OCI-M2 (cell line): ENCODE data around the gene COL19A1.
"Not testable (repeated sequence)": the region's sequence is repeated elsewhere in the genome, so short reads cannot be mapped to it uniquely, and the experiment has no call there.

Experiments
- DNase-seq: peaks from one replicate; lab custom pipeline; 2025; ENCODE audit not compliant: unreplicated experiment; lab: John Stamatoyannopoulos, UW

COL19A1 gene

DNA sequence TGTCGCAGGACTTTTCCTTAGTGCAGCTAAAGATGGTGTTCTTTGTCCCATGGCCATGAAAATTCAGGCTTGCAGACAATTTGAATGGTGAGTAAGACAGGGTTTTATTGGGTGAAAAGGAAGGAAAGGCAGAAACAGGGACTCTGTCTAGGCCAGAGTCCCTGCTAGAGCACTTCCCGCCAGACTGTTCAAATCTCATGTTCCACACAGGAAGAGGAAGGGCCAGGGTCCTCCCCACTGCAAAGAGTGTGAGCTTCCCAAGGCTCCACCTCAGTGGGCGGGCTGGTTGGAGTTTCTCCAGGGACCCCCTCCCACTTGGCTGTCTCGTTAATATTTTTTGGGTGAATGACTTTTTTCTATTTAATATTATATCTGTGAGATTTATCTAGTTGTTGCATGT lies 29.0 kb downstream of the COL19A1 start:
- no peak for DNase-seq

- no peak for DNase-seq
These were observed 34.5 kb downstream of the COL19A1 start for GRCh38 chr6:69900869-69901268.

GRCh38 chr6:69901361-69901760 lies 35.0 kb downstream of the COL19A1 start:
- DNase-seq = no peak

GRCh38 chr6:69907981-69908498 lies 41.7 kb downstream of the COL19A1 start:
- no peak for DNase-seq

DNA sequence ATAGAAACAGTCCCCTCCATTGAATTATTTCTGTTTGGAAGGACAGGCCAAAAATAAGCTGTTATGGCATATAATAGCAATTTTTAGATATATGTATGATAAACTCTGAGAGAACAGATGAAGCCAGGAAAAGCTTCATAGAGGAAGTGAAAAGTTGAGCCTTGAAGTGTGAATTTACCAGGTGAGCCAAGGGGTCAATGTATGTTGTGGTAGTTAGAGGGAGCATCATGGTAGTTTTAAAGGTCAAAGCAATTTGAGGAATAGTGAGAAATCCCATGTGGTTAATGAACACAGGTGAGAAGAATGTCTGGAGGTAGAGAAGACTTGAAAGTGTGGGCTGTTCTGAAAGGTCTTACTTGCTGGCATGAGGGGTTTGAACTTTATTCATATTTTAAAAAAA lies 47.0 kb downstream of the COL19A1 start:
- no peak for DNase-seq

DNA sequence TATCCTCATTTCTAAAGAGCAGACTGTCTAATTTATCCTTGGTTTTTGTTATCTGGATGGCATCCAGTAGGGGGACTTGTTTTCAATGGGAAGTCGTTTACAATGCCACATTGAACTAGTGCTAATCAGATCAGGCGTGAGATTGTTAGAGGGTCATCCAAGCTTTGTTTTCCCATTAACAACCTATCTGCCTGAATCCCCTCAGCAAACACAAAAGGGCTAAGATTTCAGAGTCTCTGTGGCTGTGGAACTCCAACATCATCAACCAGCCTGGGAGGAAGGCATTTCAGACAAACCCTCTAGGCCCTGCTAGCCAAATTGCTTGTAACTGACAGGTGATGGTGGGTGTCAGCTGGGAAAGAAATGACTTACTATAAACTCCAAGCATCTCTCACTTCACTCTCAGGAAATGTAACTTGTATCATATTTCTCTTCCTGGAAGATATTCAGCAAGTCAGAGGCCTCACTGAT lies 47.7 kb downstream of the COL19A1 start:
- no peak for DNase-seq

GRCh38 chr6:69915346-69915745 lies 49.0 kb downstream of the COL19A1 start:
- no peak for DNase-seq

GRCh38 chr6:69917834-69918233 lies 51.5 kb downstream of the COL19A1 start:
- no peak for DNase-seq

- DNase-seq = no peak
These were observed 52.6 kb downstream of the COL19A1 start for GRCh38 chr6:69918813-69919475.

- DNase-seq = not testable (repeated sequence)
These were observed 54.7 kb downstream of the COL19A1 start for GRCh38 chr6:69921066-69921465.

DNA sequence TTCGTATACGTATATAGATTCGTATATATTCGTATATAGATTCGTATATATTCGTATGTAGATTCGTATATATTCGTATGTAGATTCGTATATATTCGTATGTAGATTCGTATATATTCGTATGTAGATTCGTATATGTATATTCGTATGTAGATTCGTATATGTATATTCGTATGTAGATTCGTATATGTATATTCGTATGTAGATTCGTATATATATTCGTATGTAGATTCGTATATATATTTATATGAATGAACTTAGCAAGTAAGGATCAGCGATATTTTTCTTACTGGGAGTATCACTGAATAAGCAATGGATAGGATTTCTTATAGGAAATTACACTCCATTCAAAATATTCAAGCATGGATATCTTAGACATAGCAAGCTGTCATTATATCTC lies 55.3 kb downstream of the COL19A1 start:
- DNase-seq = not testable (repeated sequence)

DNA sequence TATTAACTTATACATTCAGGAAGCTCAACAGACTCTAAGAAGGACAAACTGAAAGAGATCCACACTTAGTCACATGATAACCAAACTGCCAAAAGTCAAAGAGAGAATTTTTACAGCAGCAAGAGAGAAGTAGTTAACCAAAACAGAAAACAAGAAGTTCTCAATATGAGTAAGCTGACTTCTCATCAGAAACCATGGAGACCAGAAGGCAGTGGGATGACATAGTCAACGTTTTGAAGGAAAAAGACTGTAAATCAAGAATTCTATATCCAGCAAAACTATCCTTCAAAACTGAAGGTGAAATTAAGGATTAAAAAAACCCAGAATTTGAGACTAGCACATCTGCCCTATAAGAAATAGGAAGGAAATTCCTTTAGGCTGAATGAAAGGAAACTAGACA lies 60.4 kb downstream of the COL19A1 start:
- no peak for DNase-seq

DNA sequence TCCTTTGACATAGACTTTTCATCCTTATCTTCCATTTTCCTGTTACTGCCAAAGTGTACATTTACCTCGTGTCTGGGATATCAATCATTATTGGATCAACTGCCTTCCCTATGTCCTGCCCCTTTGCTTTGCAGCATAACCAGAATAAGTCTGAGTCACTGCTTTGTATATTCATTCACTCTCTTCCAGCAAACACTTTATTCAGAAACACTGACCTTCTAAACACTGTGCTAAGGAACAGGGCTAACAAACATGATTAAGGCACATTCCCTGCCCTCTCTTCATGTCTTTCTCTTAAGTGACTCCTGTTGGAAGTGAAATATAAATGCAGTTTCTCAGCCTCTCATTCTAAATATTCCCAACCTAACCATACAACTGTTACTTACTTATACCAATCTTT lies 66.9 kb downstream of the COL19A1 start:
- no peak for DNase-seq

DNA sequence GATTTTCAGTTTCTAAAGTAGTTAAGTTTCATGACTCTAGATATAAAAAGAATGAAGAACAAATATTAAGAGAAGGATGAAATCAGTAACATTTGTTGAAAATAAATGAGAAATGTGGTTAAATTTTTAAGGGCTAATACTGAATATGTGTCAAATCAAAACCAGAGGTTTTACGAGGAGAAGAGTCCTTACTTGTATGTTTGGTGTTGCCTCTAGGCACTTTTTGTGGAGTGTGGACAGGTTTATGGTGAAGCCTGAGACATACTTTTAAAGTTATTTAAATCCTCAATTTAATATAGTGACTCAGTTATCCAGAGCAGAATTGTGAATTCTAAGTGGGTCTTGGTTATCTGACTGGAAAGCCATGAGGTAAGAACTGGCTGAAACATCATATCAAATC lies 68.7 kb downstream of the COL19A1 start:
- DNase-seq = no peak

- DNase-seq = no peak
These were observed 70.5 kb downstream of the COL19A1 start for GRCh38 chr6:69936674-69937363.

GRCh38 chr6:69937402-69938136 lies 71.2 kb downstream of the COL19A1 start:
- no peak for DNase-seq

- no peak for DNase-seq
These were observed 76.1 kb downstream of the COL19A1 start for GRCh38 chr6:69942485-69942884.

- no peak for DNase-seq
These were observed 78.8 kb downstream of the COL19A1 start for GRCh38 chr6:69945192-69945591.

GRCh38 chr6:69948479-69949114 lies 82.2 kb downstream of the COL19A1 start:
- no peak for DNase-seq

- DNase-seq = no peak
These were observed 87.1 kb downstream of the COL19A1 start for GRCh38 chr6:69953491-69953890.

DNA sequence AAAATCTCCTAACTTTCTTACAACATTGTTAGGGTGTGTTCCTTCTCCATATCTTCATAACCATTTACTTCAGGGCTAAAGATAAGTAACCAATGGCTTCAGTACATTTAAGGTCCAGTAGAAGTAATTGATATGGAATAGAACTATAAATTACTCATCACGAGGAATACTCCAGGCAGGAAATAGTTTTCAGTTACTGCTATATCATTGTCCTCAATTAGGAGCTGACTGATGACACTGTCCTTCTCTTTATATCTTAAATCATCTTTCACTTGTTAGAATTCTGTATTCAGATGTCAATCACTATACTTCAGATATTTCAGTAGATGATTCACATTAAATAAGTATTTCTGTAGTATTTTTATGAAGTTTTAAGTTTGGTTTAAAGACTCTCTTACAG lies 88.4 kb downstream of the COL19A1 start:
- no peak for DNase-seq
